ENCODE data around the gene TRAM1L1. TPM values are rescaled to one million over a fixed set of nuclear protein-coding genes. Genes with fewer than 3 reads are reported as not detected.

The TRAM1L1 gene
- 4.6 TPM for total RNA-seq

DNA sequence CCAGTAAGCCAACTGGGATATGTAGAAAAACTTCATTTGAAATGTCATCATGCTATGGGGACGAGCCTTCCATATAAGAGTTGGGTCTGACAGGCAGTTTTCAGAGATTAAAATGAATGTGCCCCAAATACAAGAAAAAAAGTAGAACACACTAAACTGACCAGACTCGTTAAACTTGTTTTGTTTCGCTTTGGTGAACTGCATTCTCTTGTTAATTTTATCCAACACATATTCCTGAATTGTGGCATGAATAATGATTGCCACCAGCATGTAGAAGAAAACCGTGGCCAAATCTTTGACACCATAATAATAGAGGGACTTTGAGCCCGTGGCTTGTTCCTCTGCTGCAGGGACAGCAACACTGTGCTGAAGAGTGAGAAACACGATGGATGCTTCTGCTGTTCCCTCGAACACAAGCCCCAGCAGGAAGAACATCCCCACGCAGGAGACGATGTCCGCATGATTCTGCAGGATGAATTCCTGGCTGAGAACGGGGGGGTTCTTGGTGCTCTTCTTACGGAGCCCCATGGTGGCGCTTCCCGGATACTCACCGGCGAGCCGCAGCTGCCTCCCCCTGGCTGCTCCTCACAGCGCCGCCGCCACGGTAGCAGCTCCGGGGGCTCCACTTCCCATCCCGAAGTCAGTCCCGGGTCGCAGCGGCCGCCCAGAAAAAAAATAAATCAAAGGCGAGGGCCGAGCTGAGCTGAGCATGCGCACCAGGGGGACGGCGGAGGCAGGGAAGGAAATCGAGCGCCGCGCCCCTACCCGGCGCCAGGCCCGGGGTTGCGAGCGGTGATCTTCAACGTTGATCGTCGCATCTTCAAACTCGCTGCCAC lies at the start of gene TRAM1L1:
Gene TRAM1L1, minus strand, starts transcription at position 711 of the 836 bp plus-strand sequence. Its CDS starts 183 bp downstream, at position 528.
- DNase-seq (ENCODE audit: low spot score): peak; percentile 54

DNA sequence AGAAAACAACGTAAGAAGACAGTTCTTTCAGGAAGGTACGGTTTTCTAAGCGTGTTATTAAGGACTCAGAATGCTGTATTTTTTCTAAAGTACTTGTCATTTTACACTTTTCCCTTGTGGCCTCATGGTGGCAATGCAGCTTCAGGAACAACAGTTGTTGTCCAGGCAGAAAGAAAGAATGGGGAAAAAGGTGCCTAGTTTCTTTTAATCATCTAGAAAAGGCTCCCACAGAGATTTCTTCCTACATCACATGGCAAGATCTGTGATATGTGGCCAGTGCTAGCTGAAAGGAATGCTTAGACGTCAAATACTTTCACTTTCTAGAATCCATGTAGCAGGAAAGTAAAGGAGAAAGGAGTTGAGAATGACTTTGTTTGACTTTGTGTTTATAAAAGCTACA lies 49.0 kb upstream of the TRAM1L1 start:
- no peak for DNase-seq (ENCODE audit: low spot score)

DNA sequence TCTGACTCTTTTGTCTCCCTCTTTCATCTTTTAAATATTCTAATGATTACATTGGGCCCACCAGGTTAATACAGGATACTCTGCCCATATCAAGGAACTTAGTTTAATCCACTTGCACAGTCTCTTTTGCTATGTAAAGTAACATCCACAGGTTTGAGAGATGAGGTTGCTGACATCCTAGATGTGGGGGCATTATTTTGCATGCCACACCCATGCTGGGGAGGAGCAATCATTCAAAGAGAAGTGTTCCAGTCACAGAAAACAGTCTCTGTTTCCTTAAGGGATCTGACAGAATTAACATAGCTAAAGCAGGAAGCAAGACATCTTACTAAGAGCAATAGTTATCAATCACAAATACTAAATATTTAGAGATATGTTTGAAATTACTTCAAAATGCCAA lies 11.5 kb upstream of the TRAM1L1 start:
- no peak for DNase-seq (ENCODE audit: low spot score)

DNA sequence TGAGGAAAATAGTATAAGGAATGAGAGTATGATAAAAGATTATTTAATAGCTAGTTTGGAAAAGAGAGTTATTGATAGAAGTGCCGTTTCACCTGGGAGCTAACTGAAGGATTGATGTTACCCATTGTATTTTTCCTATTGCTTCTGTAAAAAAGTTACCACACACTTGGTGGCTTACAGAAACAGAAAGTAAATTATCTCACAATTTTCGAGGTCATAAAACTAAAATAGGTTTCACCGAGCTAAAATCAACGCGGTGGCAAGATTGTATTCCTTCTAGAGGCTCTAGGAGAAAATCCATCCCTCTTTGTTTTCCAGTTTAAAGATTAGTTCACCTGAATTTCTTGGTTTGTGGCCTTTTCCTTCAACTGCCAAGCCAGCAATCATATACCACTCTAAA lies 11.1 kb upstream of the TRAM1L1 start:
- no peak for DNase-seq (ENCODE audit: low spot score)

DNA sequence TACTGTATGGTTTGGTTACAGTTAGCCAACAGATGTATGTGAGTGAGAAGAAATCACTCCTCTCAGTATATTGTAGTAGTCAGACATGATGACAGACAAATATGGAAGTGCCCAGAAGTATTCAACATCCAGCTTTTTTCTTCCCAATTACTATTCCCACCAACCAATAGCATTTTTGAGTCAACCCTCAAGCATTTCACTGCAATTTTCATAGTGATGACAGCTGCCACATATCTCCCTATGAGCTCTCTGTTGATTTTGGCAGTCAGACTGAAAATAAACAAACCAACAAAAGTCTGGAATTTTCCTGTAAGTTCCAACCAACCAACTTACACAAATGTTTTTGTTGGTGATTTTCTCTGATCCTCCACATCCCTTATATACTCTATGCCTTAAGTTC lies 8.2 kb upstream of the TRAM1L1 start:
- no peak for DNase-seq (ENCODE audit: low spot score)

DNA sequence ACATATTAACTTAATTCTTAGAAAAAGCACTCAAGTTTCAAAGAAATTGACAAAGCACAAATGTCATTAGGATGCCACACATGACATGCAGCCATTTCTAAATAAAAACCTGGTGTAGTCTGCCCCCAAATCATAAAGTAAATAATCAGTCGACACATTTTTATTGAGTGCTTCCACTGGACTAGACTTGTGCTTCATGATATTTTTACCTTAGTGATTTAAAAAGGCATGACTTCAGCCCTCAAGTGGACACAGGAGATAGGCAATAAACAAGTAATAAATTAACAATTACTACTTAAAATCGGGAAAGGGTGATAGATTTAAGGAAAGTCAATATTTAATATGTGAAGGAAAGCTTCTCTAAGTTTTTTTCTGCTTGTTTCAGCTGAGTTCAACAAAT lies 7.6 kb downstream of the TRAM1L1 start:
- no peak for DNase-seq (ENCODE audit: low spot score)

DNA sequence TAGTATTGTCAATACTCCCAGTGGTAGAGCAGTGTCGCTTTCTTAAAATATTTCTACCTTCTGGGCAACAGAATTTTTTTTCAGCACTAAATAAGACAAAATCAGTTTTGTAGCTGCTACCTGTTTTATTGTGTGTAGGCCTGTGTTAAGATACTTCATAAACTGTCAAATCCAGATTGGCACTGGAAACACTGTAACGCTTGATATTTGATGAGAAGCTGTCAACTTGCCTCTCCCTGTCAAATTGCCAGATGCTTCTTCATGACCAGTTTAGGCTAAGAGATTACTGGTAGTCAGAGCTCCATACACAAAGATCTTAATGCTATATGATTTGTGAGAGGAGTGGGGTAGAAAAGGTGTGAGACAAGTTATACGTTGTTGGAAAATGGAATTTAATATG lies 17.3 kb downstream of the TRAM1L1 start:
- no peak for DNase-seq (ENCODE audit: low spot score)

DNA sequence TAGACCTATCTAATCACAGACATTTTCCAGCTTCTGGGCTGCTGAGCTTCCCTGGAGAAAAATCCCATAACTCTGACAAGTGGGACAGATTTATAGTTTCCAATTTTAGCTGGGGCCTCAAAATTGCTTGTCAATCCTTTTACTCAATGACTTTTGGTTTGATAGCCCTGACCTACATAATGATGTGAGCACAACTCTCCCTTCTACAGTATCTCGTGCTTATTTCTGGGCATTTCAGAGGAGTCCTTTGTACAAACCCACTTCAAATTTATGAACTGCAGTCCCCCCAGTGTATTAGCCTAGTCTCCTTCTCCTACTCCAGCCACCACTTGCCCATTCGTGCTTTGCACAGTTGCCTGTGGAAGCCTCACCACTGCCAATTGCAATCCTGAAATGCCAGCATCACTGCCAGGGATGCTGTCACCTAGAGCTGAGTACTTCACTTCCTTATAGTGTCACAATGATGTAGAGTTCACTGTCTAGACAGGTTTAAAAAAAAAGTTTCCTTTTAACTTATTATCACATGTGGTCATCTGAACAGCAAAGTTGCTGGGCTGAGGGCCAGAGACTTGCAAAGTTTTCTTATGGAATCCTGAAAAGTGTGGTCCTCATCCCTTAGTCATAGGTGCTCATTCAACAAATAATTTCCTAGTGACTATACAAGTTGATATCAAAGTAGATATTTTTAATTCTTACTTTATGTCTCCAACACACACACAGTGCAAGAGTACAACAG lies 21.2 kb downstream of the TRAM1L1 start:
- DNase-seq (ENCODE audit: low spot score): no peak

DNA sequence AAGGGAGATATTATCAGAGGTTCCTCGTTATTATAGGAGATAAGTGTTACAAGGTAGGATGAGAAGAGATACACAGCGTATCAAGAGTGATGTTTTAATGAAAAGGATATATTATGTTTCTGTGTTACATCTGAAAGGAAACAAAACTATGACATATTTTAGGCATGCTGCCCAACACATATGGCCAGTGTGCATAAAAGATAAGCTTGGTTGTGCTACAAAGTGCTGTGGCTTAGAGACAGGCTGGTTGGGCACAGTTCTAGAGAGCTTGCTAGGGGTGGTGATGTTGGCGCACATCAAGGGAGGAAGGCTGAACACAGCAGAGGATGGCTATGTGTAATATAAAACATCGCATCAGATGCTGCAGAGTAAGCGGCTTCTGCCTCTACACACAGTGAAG lies 42.4 kb downstream of the TRAM1L1 start:
- DNase-seq (ENCODE audit: low spot score): no peak

All from ureter (tissue), 1 donor.